OCI-LY1 (cell line): Measurements from ENCODE around the gene BCL11A.

Experiments used
- H2AFZ ChIP-seq: fragments of 200-600 bp; sonication (generic), shearing (Covaris generic); 2 replicates; pipeline ENCODE4 v1.6.0; 2014; ENCODE audit warnings: antibody characterized with exemption, mild to moderate bottlenecking, low read length
- H3F3A ChIP-seq: fragments of 200-600 bp; sonication (generic), shearing (Covaris generic); 2 replicates; pipeline ENCODE4 v1.6.0; 2014; ENCODE audit warnings: mild to moderate bottlenecking, antibody characterized with exemption, low read length, moderate library complexity; ENCODE audit not compliant: insufficient read depth
- H3K27ac ChIP-seq: fragments of 200-600 bp; sonication (generic); 2 replicates; pipeline ENCODE4 v1.5.1; 2014; ENCODE audit warnings: low read length, mixed run types, mild to moderate bottlenecking, low read depth; ENCODE audit not compliant: poor library complexity, severe bottlenecking
- H3K27me3 ChIP-seq: fragments of 200-600 bp; sonication (generic); 2 replicates; pipeline ENCODE4 v1.6.0; 2014; ENCODE audit warnings: antibody characterized with exemption, mild to moderate bottlenecking, low read length, moderate library complexity; ENCODE audit not compliant: insufficient read depth
- H3K36me3 ChIP-seq: fragments of 200-600 bp; sonication (generic); 2 replicates; pipeline ENCODE4 v1.6.1; 2014; ENCODE audit warnings: mild to moderate bottlenecking, antibody characterized with exemption, low read length, moderate library complexity, mixed read lengths; ENCODE audit not compliant: insufficient read depth
- H3K4me1 ChIP-seq: fragments of 200-600 bp; sonication (generic); 2 replicates; pipeline ENCODE4 v1.5.1; 2014; ENCODE audit warnings: mild to moderate bottlenecking, low read length, moderate library complexity; ENCODE audit not compliant: insufficient read depth, severe bottlenecking
- H3K4me2 ChIP-seq: fragments of 200-600 bp; sonication (generic), shearing (Covaris generic); 2 replicates; pipeline ENCODE4 v1.6.1; 2014; ENCODE audit warnings: low read length
- H3K4me3 ChIP-seq: fragments of 200-600 bp; sonication (generic); 2 replicates; pipeline ENCODE4 v1.5.1; 2014; ENCODE audit warnings: low read length, low read depth, mild to moderate bottlenecking, mixed read lengths; ENCODE audit not compliant: poor library complexity, severe bottlenecking
- H3K79me2 ChIP-seq: fragments of 200-600 bp; shearing (Covaris generic); 2 replicates; pipeline ENCODE4 v1.6.1; 2016; ENCODE audit warnings: mixed run types, low read length, mixed read lengths; ENCODE audit not compliant: insufficient read depth
- H3K9ac ChIP-seq: fragments of 200-600 bp; sonication (generic), shearing (Covaris generic); 2 replicates; pipeline ENCODE4 v1.6.1; 2014; ENCODE audit warnings: mild to moderate bottlenecking, low read length, mixed read lengths
- H3K9me2 ChIP-seq: fragments of 200-600 bp; sonication (generic), shearing (Covaris generic); 2 replicates; pipeline ENCODE4 v1.6.1; 2014; ENCODE audit warnings: low read depth, mild to moderate bottlenecking, low read length, mixed read lengths
- H3K9me3 ChIP-seq: fragments of 200-600 bp; shearing (Covaris generic); 2 replicates; pipeline ENCODE4 v1.6.1; 2014; ENCODE audit warnings: low read length, mixed read lengths
- H4K20me1 ChIP-seq: fragments of 200-600 bp; sonication (generic), shearing (Covaris generic); 2 replicates; pipeline ENCODE4 v1.6.0; 2016; ENCODE audit warnings: mild to moderate bottlenecking, low read length; ENCODE audit not compliant: insufficient read depth
- EZH2 ChIP-seq: fragments of 200-600 bp; sonication (generic), shearing (Covaris generic); IDR thresholded peaks from 2 replicates; pipeline ENCODE4 v1.8.0; 2017; ENCODE audit warnings: borderline replicate concordance, mixed run types, mild to moderate bottlenecking, antibody characterized with exemption, low read length, moderate library complexity, mixed read lengths
- TF ChIP-seq, protein P1 (sequence below): fragments of 200-600 bp; sonication (generic), shearing (Covaris generic); IDR thresholded peaks from 2 replicates; pipeline ENCODE4 v1.5.1; 2017; ENCODE audit warnings: mild to moderate bottlenecking, antibody characterized with exemption, low read length, moderate library complexity, mixed read lengths

Gene BCL11A

DNA sequence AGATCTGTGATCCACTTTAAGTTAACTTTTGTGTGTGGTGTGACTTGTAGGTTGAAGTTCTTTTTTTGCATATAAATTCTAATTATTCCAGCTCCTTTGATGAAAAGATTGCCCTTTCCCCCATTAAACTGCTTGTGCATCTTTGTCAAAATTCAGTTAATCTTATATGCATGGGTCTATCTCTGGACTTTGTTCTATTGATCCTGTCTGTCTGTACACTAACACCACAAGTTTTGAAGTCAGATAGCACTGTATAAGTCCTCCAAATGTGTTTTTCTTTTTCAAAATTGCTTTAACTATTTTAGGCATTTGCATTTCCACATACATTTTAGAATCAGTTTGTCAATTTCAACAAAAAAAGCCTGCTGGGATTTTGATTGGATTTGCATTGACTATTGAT, 137.6 kb downstream of the BCL11A start:
- H3K27me3 ChIP-seq, result no peaks in the 10 kb centered on the region
- H3K4me1 ChIP-seq, result no peaks in the 10 kb centered on the region
- H3K79me2 ChIP-seq, result no peaks in the 10 kb centered on the region
- H3K36me3 ChIP-seq, result no peaks in the 10 kb centered on the region
- H2AFZ ChIP-seq, result no peak overlapping the region
- no peak overlapping the region for H3K9ac ChIP-seq
- H3K27ac ChIP-seq, result no peak overlapping the region
- no peak overlapping the region for H3K4me3 ChIP-seq
- no peaks in the 10 kb centered on the region for H3F3A ChIP-seq
- H3K9me2 ChIP-seq, result no peaks in the 10 kb centered on the region
- no peak overlapping the region for H3K4me2 ChIP-seq
- no peak for TF ChIP-seq EZH2
- TF ChIP-seq, protein P1, sequence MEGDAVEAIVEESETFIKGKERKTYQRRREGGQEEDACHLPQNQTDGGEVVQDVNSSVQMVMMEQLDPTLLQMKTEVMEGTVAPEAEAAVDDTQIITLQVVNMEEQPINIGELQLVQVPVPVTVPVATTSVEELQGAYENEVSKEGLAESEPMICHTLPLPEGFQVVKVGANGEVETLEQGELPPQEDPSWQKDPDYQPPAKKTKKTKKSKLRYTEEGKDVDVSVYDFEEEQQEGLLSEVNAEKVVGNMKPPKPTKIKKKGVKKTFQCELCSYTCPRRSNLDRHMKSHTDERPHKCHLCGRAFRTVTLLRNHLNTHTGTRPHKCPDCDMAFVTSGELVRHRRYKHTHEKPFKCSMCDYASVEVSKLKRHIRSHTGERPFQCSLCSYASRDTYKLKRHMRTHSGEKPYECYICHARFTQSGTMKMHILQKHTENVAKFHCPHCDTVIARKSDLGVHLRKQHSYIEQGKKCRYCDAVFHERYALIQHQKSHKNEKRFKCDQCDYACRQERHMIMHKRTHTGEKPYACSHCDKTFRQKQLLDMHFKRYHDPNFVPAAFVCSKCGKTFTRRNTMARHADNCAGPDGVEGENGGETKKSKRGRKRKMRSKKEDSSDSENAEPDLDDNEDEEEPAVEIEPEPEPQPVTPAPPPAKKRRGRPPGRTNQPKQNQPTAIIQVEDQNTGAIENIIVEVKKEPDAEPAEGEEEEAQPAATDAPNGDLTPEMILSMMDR, result no peak
- H3K9me3 ChIP-seq, result no peaks in the 10 kb centered on the region
- H4K20me1 ChIP-seq, result no peaks in the 10 kb centered on the region

DNA sequence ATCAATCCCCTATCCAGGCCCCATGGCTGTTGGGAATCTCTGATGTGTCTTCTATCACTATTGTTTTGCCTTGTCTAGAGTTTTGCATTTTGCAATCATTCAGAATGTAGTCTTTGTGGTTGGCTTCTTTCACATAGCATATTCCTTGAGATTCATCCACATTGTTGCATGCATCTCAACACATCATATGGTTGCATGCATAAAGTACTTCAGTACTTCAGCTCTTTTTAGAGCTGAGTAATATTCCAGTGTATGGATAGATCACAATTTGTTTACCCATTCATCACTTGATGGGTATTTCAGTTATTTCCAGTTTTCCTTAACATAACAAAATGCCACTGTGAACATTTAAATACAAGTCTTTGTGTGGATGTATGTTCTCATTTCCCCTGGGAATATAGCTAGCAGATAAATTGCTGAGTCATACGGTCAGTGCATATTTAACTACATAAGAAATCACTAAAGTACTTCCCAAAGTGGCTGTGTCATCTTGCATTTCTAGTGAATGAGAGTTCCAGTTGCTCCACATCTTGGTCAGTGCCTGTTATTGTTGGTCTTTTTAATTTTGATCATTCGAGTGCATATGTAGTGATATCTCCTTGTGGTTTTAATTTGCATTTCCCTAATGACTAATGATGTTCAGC, 138.8 kb downstream of the BCL11A start:
- Histone ChIP-seq H3K4me1 (no peaks in the 10 kb centered on the region), H3K9ac (no peak overlapping the region), H3F3A (no peaks in the 10 kb centered on the region), H3K4me2 (no peak overlapping the region), H3K79me2 (no peaks in the 10 kb centered on the region), H3K27me3 (no peaks in the 10 kb centered on the region), H3K9me2 (no peaks in the 10 kb centered on the region), H4K20me1 (no peaks in the 10 kb centered on the region), H3K36me3 (no peaks in the 10 kb centered on the region), H3K9me3 (no peaks in the 10 kb centered on the region), H3K4me3 (no peak overlapping the region), H3K27ac (no peak overlapping the region), H2AFZ (no peak overlapping the region)
- TF ChIP-seq, protein P1, result no peak
- TF ChIP-seq EZH2, result no peak

DNA sequence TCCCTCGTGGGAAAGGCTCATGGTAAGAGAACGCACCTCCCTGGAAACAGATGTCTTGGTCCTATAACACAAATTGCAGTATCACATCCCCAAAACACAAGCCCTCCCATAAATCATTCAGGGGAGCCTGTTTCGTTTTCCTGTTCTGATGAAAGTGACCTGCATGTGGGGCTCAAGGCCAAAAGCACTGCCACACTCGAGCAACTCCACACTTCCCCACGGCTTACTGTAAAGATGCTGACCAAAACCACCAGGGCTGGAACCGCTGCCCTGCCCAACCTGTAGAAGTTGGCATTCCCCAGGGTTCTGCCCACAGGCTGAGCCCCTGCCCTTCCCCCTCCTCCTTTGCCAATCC, 139.7 kb downstream of the BCL11A start:
- Histone ChIP-seq H3K4me2 (no peak overlapping the region), H3K27me3 (no peaks in the 10 kb centered on the region)

More for the DNA sequence above, 139.7 kb downstream of the BCL11A start:
- H3K79me2 ChIP-seq, result no peaks in the 10 kb centered on the region
- TF ChIP-seq, protein P1, result no peak
- TF ChIP-seq EZH2, result no peak
- H2AFZ ChIP-seq, result no peak overlapping the region
- no peaks in the 10 kb centered on the region for H3K9me2 ChIP-seq
- no peaks in the 10 kb centered on the region for H3K9me3 ChIP-seq
- no peaks in the 10 kb centered on the region for H3K36me3 ChIP-seq
- no peaks in the 10 kb centered on the region for H3K4me1 ChIP-seq
- H3K27ac ChIP-seq, result no peak overlapping the region
- H4K20me1 ChIP-seq, result no peaks in the 10 kb centered on the region
- no peaks in the 10 kb centered on the region for H3F3A ChIP-seq
- H3K9ac ChIP-seq, result no peak overlapping the region
- H3K4me3 ChIP-seq, result no peak overlapping the region
